ENCODE data around the gene IKZF3. TPM values are rescaled to one million over a fixed set of nuclear protein-coding genes. Genes with fewer than 3 reads are reported as not detected.
"Not testable (repeated sequence)": the region's sequence is repeated elsewhere in the genome, so short reads cannot be mapped to it uniquely, and the experiment has no call there.

Gene IKZF3
- total RNA-seq, 4 donors from 2014 or later: 0.30 to 1.9 (median 1.0) TPM

DNA sequence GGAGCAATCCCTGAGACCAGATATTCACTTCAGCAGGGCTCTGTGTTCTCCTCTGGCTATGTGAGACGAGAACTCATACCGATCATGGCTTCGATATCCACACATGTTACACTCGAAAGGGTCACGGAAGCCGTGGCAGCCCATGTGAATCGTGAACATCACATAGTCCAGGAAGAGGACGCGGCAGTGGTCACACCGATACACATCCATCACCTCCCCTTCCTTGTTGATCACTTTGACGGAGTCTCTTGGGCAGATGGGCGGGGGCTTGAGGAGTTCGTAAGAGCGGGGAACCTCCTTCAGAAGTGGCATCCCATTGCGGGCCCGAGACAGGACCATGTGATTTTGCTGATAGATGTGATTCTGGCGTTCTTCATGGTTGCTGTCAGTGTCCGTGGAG is 98.3 kb downstream of the IKZF3 start:
- DNase-seq (ENCODE audit: low spot score in 2 of 2): no peak
- no peaks in the 10 kb centered on the region for H3K9me3 ChIP-seq
- no peak overlapping the region for H3K4me3 ChIP-seq
- H3K27me3 ChIP-seq: peaks cover 0 to 11% of the 10 kb centered on the region in 2 donors
- no peaks in the 10 kb centered on the region for H3K36me3 ChIP-seq
- H3K27ac ChIP-seq: no peak overlapping the region
- H3K4me1 ChIP-seq: no peaks in the 10 kb centered on the region
- TF ChIP-seq, protein P1, sequence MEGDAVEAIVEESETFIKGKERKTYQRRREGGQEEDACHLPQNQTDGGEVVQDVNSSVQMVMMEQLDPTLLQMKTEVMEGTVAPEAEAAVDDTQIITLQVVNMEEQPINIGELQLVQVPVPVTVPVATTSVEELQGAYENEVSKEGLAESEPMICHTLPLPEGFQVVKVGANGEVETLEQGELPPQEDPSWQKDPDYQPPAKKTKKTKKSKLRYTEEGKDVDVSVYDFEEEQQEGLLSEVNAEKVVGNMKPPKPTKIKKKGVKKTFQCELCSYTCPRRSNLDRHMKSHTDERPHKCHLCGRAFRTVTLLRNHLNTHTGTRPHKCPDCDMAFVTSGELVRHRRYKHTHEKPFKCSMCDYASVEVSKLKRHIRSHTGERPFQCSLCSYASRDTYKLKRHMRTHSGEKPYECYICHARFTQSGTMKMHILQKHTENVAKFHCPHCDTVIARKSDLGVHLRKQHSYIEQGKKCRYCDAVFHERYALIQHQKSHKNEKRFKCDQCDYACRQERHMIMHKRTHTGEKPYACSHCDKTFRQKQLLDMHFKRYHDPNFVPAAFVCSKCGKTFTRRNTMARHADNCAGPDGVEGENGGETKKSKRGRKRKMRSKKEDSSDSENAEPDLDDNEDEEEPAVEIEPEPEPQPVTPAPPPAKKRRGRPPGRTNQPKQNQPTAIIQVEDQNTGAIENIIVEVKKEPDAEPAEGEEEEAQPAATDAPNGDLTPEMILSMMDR (IDR thresholded peaks at IDR 0.05): no peak
- TF ChIP-seq POLR2A (IDR thresholded peaks at IDR 0.05) (no peak), EP300 (IDR thresholded peaks at IDR 0.05) (no peak)
- 91 to 97% methylated on average over 18 of the region's 18 CpGs for WGBS, 2 donors

DNA sequence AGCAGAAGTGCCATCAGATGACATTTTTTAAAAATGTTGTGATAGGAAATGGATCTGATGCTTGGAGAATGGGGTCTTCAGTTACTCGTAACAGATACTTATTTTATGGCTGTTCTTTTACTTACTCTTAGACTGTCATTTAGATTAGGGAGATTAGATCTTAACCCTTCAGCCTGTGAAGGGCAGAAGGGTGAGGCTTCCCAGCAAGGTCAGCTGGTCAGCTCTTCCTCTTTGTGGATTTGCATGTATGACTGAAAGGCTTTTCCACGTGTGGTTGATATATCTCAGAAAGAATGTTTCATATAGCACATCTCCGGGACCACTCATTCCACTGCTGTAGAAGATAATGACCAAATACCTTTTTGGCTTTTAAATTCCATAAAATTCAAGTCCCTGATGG is 98.9 kb downstream of the IKZF3 start:
- Histone ChIP-seq H3K9me3 (no peaks in the 10 kb centered on the region), H3K27me3 (peaks cover 0 to 17% of the 10 kb centered on the region in 2 donors), H3K36me3 (no peaks in the 10 kb centered on the region), H3K4me3 (no peak overlapping the region), H3K4me1 (no peaks in the 10 kb centered on the region), H3K27ac (no peak overlapping the region)
- no peak for DNase-seq (ENCODE audit: low spot score in 2 of 2)
- TF ChIP-seq POLR2A (IDR thresholded peaks at IDR 0.05) (no peak), EP300 (IDR thresholded peaks at IDR 0.05) (no peak)
- TF ChIP-seq, protein P1 (IDR thresholded peaks at IDR 0.05): no peak
- 33 to 37% methylated on average over 3 of the region's 3 CpGs for WGBS, 2 donors

DNA sequence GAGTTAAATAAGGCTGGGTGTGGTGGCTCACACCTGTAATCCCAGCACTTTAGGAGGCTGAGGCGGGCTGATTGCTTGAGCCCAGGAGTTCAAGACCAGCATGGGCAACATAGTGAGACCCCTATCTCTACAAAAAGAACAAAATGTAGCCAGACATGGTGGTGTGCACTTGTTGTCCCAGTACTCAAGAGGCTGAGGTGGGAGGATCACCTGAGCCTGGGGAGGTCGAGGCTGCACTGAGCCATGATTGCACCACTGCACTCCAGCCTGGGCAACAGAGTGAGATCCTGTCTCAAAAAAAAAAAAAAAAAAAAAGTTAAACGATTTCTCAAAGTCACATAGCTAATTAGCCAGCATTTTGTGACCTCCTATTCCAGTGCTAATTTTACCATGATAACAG is 99.9 kb downstream of the IKZF3 start:
- WGBS, 2 donors: 73 to 81% methylated on average over 3 of the region's 3 CpGs
- H3K36me3 ChIP-seq; DNase-seq (ENCODE audit: low spot score in 2 of 2); H3K4me1 ChIP-seq; H3K4me3 ChIP-seq; H3K27ac ChIP-seq; H3K9me3 ChIP-seq: not testable (repeated sequence)
- peaks cover 0 to 19% of the 10 kb centered on the region in 2 donors for H3K27me3 ChIP-seq

DNA sequence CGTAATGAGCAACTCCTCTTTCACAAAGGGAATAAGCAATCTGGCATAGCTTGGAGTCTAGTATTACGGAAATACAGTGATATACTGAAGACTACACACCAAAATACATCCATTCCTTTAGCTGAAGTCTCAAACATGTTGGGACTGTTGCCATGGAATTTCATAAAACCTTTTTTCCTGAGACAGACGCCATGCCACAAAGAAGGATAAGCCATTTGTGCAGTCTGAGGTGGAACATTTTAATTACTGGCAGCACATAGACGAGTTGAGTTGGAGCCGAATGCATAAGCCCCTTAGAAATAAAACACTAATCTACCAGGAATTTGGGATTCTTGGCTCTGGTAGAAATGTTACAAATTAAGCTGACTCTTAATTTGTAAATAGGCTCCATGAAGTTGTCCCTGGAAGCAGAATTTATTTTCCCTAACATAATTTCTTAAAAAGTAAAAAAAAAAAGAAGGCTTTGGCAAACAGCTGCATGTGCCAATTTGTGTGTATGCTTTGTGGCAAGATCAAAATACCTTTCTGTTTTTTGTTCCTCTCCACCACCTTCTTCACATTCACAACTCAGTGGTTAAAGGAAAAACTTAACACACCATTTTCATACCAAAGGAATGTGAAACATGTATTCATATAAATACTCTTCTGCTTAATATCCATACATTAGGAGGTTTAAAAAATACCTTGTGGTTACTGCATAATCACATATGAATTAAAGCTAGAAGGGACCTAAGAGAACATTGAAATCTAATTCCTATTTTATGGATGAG is 100.9 kb downstream of the IKZF3 start:
- Histone ChIP-seq H3K4me1 (no peaks in the 10 kb centered on the region), H3K27ac (no peak overlapping the region), H3K9me3 (no peaks in the 10 kb centered on the region), H3K27me3 (peaks cover 0 to 19% of the 10 kb centered on the region in 2 donors), H3K4me3 (no peak overlapping the region), H3K36me3 (no peaks in the 10 kb centered on the region)
- no peak for DNase-seq (ENCODE audit: low spot score in 2 of 2)
- 58 to 61% methylated on average over 5 of the region's 5 CpGs for WGBS, 2 donors
- TF ChIP-seq POLR2A (IDR thresholded peaks at IDR 0.05) (no peak), EP300 (IDR thresholded peaks at IDR 0.05) (no peak)
- TF ChIP-seq, protein P1 (IDR thresholded peaks at IDR 0.05): no peak

DNA sequence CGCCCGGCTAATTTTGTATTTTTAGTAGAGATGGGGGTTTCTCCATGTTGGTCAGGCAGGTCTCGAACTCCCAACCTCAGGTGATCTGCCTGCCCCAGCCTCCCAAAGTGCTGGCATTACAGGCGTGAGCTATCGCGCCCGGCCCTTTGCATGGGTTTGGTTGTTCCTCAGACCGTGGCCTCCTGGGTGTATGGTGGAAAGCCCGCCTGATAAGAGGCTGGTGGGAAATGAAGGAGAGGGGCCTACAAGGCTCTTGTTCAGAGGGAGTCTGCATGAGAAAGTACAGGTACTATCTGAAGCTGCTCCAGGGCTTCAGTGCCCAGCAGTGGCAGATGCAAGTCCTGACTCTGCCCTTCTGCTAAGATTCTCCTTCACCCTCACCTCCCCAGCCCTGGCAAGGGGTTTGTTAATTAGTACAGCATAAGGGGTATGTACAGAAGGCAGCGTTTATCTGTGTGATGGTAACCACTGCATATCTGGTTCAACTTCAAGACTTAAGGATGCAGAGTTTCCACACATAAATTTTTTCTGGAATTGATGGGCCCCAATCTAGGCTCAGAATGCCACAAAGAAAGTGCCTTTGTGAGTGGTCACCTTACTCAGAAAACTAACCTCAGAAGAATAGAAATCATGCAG is 102.1 kb downstream of the IKZF3 start:
- no peaks in the 10 kb centered on the region for H3K36me3 ChIP-seq
- no peak for DNase-seq (ENCODE audit: low spot score in 2 of 2)
- no peaks in the 10 kb centered on the region for H3K4me1 ChIP-seq
- no peaks in the 10 kb centered on the region for H3K9me3 ChIP-seq
- peaks cover 0 to 19% of the 10 kb centered on the region in 2 donors for H3K27me3 ChIP-seq
- TF ChIP-seq, protein P1 (IDR thresholded peaks at IDR 0.05): no peak
- no peak for TF ChIP-seq POLR2A (IDR thresholded peaks at IDR 0.05)
- no peak for TF ChIP-seq EP300 (IDR thresholded peaks at IDR 0.05)
- H3K4me3 ChIP-seq: no peak overlapping the region
- no peak overlapping the region for H3K27ac ChIP-seq
- WGBS, 2 donors: 91 to 94% methylated on average over 10 of the region's 10 CpGs
